Tibial nerve (tissue), 3 donors: ENCODE measurements around the gene MAML2.

Source experiments
- CTCF ChIP-seq, 5 experiments: fragments of 200-600 bp in 3 of 5; fragments of 450-650 bp in 2 of 5; sonication (generic) in 3 of 5; IDR thresholded peaks; one replicate each; pipeline ENCODE4 v1.5.1; 2016 to 2019; ENCODE audit warnings: antibody characterized with exemption in 5 of 5, mild to moderate bottlenecking in 3 of 5, moderate library complexity in 2 of 5
- POLR2A ChIP-seq, 2 donors: fragments of 450-650 bp; IDR thresholded peaks; one replicate each; pipeline ENCODE4 v1.6.1; 2017; ENCODE audit warnings: antibody characterized with exemption in 2 of 2, mild to moderate bottlenecking in 2 of 2, moderate library complexity in 2 of 2

DNA sequence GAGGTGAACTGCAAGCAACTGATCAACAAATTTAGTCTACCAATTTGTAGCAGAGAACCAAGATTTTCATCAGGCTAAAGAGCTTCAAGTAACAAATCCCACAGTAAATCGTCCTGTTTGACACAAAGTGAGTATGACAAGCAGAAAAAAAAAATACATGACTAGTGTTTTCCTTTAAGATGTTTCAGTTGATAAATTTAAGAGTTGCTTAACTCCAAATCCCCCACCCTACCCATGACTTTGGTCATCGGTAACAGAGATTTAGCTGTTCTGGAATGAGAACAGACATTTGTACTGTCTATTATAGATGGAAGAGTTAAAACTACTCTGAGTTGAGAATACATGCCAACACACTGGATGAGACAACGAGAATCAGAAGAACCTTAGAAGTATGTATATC lies 254.1 kb downstream of the MAML2 start:
- no peak for TF ChIP-seq CTCF (IDR thresholded peaks at IDR 0.05)
- no peak for TF ChIP-seq POLR2A (IDR thresholded peaks at IDR 0.05)
